HG02970 (cell line): ENCODE measurements around the gene EPS8L3.
"Not testable (repeated sequence)": the region's sequence is repeated elsewhere in the genome, so short reads cannot be mapped to it uniquely, and the experiment has no call there.

ENCODE experiments used
- ATAC-seq: cut with Tn5 transposase; IDR thresholded peaks from one replicate; pipeline ENCODE4 v1.9.1; 2021; ENCODE audit warnings: mild to moderate bottlenecking, moderate library complexity, moderate number of reproducible peaks; ENCODE audit not compliant: unreplicated experiment, low FRiP score

EPS8L3 gene

GRCh38 chr1:109714661-109715372 is 48.9 kb downstream of the EPS8L3 start:
- ATAC-seq, result no peak

GRCh38 chr1:109713636-109714035 is 50.1 kb downstream of the EPS8L3 start:
- no peak for ATAC-seq

- no peak for ATAC-seq
These were observed 51.3 kb downstream of the EPS8L3 start for GRCh38 chr1:109712321-109712864.

GRCh38 chr1:109711593-109712320 is 52.0 kb downstream of the EPS8L3 start, which contains the start of gene GSTM5:
GSTM5 (plus strand) TSS chr1:109712251; CDS start chr1:109712313, 62 bp downstream.
- ATAC-seq, result not testable (repeated sequence)

- ATAC-seq, result not testable (repeated sequence)
These were observed 53.9 kb downstream of the EPS8L3 start for GRCh38 chr1:109709822-109710221.

GRCh38 chr1:109708949-109709348 is 54.8 kb downstream of the EPS8L3 start:
- not testable (repeated sequence) for ATAC-seq

GRCh38 chr1:109705411-109705810 is 58.3 kb downstream of the EPS8L3 start:
- ATAC-seq, result no peak

- ATAC-seq, result no peak
These were observed 59.5 kb downstream of the EPS8L3 start for GRCh38 chr1:109704173-109704572.

GRCh38 chr1:109702940-109703339 is 60.8 kb downstream of the EPS8L3 start:
- not testable (repeated sequence) for ATAC-seq
